HEK293 (cell line): ENCODE results near the gene NHLRC1.

Experiments used
- BCL11A ChIP-seq: fragments of 450-650 bp; formaldehyde crosslinking; IDR thresholded peaks from 2 replicates; pipeline ENCODE4 v1.5.1; 2016; ENCODE audit warnings: low read depth, missing biosample characterization, missing genetic modification characterization
- BCL11B ChIP-seq: fragments of 450-650 bp; formaldehyde crosslinking; IDR thresholded peaks from 2 replicates; pipeline ENCODE4 v1.5.1; 2016; ENCODE audit warnings: low read depth, missing biosample characterization, missing genetic modification characterization
- HOXD13 ChIP-seq: sonication (generic); formaldehyde crosslinking; IDR thresholded peaks from 2 replicates; pipeline ENCODE4 v1.8.0; 2022; ENCODE audit warnings: missing genetic modification reagents, borderline replicate concordance
- IKZF3 ChIP-seq: fragments of 450-650 bp; IDR thresholded peaks from 2 replicates; pipeline ENCODE4 v1.5.0; 2018; ENCODE audit warnings: missing biosample characterization, mild to moderate bottlenecking, missing genetic modification characterization, moderate library complexity
- PATZ1 ChIP-seq: fragments of 450-650 bp; formaldehyde crosslinking; IDR thresholded peaks from 2 replicates; pipeline ENCODE4 v1.5.1; 2016; ENCODE audit warnings: missing biosample characterization, missing genetic modification characterization
- PRDM4 ChIP-seq: fragments of 450-650 bp; formaldehyde crosslinking; IDR thresholded peaks from 2 replicates; pipeline ENCODE4 v1.5.1; 2017; ENCODE audit warnings: missing biosample characterization, missing genetic modification characterization
- PRDM6 ChIP-seq: fragments of 450-650 bp; formaldehyde crosslinking; IDR thresholded peaks from 2 replicates; pipeline ENCODE4 v1.5.1; 2017; ENCODE audit warnings: missing biosample characterization, missing genetic modification characterization
- SETDB1 ChIP-seq: IDR thresholded peaks from one replicate; pipeline ENCODE4 v1.6.1; 2017; ENCODE audit warnings: mild to moderate bottlenecking, low read length, moderate library complexity, mixed read lengths; ENCODE audit not compliant: insufficient read length
- SP3 ChIP-seq: fragments of 450-650 bp; formaldehyde crosslinking; IDR thresholded peaks from 2 replicates; pipeline ENCODE4 v1.5.1; 2016; ENCODE audit warnings: missing biosample characterization, missing genetic modification characterization
- ZBTB44 ChIP-seq: fragments of 450-650 bp; IDR thresholded peaks from 2 replicates; pipeline ENCODE4 v1.5.1; 2018; ENCODE audit warnings: missing biosample characterization, mild to moderate bottlenecking, missing genetic modification characterization
- ZBTB48 ChIP-seq: fragments of 450-650 bp; formaldehyde crosslinking; IDR thresholded peaks from 2 replicates; pipeline ENCODE4 v1.5.1; 2016; ENCODE audit warnings: missing biosample characterization, missing genetic modification characterization
- ZFP69B ChIP-seq: fragments of 450-650 bp; formaldehyde crosslinking; IDR thresholded peaks from 2 replicates; pipeline ENCODE4 v1.5.1; 2016; ENCODE audit warnings: missing biosample characterization, missing genetic modification characterization
- ZNF114 ChIP-seq: fragments of 450-650 bp; formaldehyde crosslinking; IDR thresholded peaks from 2 replicates; pipeline ENCODE4 v1.5.0; 2017; ENCODE audit warnings: missing biosample characterization, missing genetic modification characterization
- ZNF133 ChIP-seq: fragments of 450-650 bp; formaldehyde crosslinking; IDR thresholded peaks from 2 replicates; pipeline ENCODE4 v1.5.1; 2016; ENCODE audit warnings: missing biosample characterization, missing genetic modification characterization
- ZNF140 ChIP-seq: fragments of 450-650 bp; formaldehyde crosslinking; IDR thresholded peaks from 2 replicates; pipeline ENCODE4 v1.5.1; 2016; ENCODE audit warnings: missing biosample characterization, missing genetic modification characterization
- ZNF169 ChIP-seq: fragments of 450-650 bp; formaldehyde crosslinking; IDR thresholded peaks from 2 replicates; pipeline ENCODE4 v1.5.1; 2016; ENCODE audit warnings: missing biosample characterization, missing genetic modification characterization
- ZNF19 ChIP-seq: fragments of 450-650 bp; formaldehyde crosslinking; IDR thresholded peaks from 2 replicates; pipeline ENCODE4; 2016; ENCODE audit warnings: missing biosample characterization, missing genetic modification characterization, low read depth
- ZNF24 ChIP-seq: fragments of 450-650 bp; formaldehyde crosslinking; IDR thresholded peaks from 2 replicates; pipeline ENCODE4 v1.5.1; 2016; ENCODE audit warnings: missing biosample characterization, missing genetic modification characterization
- ZNF362 ChIP-seq: fragments of 450-650 bp; formaldehyde crosslinking; IDR thresholded peaks from 2 replicates; pipeline ENCODE4 v1.5.1; 2016; ENCODE audit warnings: missing biosample characterization, missing genetic modification characterization
- ZNF394 ChIP-seq: fragments of 450-650 bp; formaldehyde crosslinking; IDR thresholded peaks from 2 replicates; pipeline ENCODE4 v1.5.1; 2016; ENCODE audit warnings: missing biosample characterization, missing genetic modification characterization, mild to moderate bottlenecking, moderate library complexity, borderline replicate concordance
- ZNF518A ChIP-seq: fragments of 450-650 bp; formaldehyde crosslinking; conservative IDR thresholded peaks from 2 replicates; pipeline ENCODE4 v1.5.1; 2016; ENCODE audit warnings: low read depth, missing biosample characterization, missing genetic modification characterization
- ZNF580 ChIP-seq: fragments of 450-650 bp; formaldehyde crosslinking; IDR thresholded peaks from 2 replicates; pipeline ENCODE4 v1.5.1; 2016; ENCODE audit warnings: missing biosample characterization, missing genetic modification characterization
- ZNF610 ChIP-seq: fragments of 450-650 bp; formaldehyde crosslinking; IDR thresholded peaks from 2 replicates; pipeline ENCODE4 v1.5.1; 2016; ENCODE audit warnings: missing biosample characterization, missing genetic modification characterization, borderline replicate concordance

Gene NHLRC1

GRCh38 chr6:18154507-18155149 is 32.2 kb upstream of the NHLRC1 start, which contains the start of gene TPMT (continued):
- TF ChIP-seq ZNF140 (tag by site-specific recombination) (no peak), ZNF580 (tag by site-specific recombination) (no peak; the same call in 1 of the 2 replicates), ZNF114 (tag by site-specific recombination) (no peak), BCL11A (tag by site-specific recombination) (no peak), ZBTB48 (tag by site-specific recombination) (peak; percentile 86), ZNF169 (tag by site-specific recombination) (no peak), ZNF362 (tag by site-specific recombination) (peak; percentile 87; the same call in 1 of the 2 replicates), PATZ1 (tag by site-specific recombination) (0 out of 2 replicates have a peak, but pooled peaks have one; percentile 19), IKZF3 (tag by site-specific recombination) (0 out of 2 replicates have a peak, but pooled peaks have one; percentile 14), ZBTB44 (no peak), ZNF24 (tag by site-specific recombination) (no peak), ZNF518A (tag by site-specific recombination) (no peak), PRDM4 (no peak), ZNF610 (tag by site-specific recombination) (no peak), PRDM6 (tag by site-specific recombination) (no peak), ZFP69B (peak; percentile 13; the same call in 1 of the 2 replicates), BCL11B (no peak), ZNF133 (tag by site-specific recombination) (no peak), SP3 (tag by site-specific recombination) (no peak), HOXD13 (CRISPR knock-in tag) (no peak), SETDB1 (no peak), ZNF394 (tag by site-specific recombination) (no peak), ZNF19 (tag by site-specific recombination) (no peak)
